ENCODE data around the gene KCNMB1.

KCNMB1 gene

DNA sequence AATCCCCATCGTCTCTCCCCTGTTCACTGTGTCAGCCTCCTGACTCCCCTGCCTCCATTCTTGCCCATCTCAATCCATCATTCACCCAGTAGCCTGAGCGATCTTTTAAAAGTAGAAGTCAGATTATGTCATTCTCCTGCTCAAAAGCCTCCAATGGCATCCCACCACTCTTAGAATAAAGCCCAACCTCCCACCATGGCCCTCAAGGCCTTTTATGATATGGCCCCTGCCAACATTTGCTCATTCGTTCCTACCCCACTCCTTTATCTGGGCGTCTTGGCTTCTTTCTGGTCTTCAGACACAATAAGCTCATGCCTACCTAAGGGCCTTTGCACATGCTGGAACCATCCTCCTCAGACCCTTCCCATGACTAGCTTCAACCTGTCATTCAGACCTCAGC, 35.5 kb upstream of the KCNMB1 start:
- no peaks in the 10 kb centered on the region for H3K9me3 ChIP-seq (ENCODE audit: severe bottlenecking)
- H3K4me3 ChIP-seq (ENCODE audit: severe bottlenecking) = no peak overlapping the region
- DNase-seq (ENCODE audit: low spot score) (no peak), ATAC-seq (ENCODE audit: low read depth) (no peak)
- H3K27me3 ChIP-seq (ENCODE audit: insufficient read depth, poor library complexity, severe bottlenecking) = peaks cover 8% of the 10 kb centered on the region
- no peak overlapping the region for H3K27ac ChIP-seq (ENCODE audit: poor library complexity, severe bottlenecking)
- TF ChIP-seq, protein P1, sequence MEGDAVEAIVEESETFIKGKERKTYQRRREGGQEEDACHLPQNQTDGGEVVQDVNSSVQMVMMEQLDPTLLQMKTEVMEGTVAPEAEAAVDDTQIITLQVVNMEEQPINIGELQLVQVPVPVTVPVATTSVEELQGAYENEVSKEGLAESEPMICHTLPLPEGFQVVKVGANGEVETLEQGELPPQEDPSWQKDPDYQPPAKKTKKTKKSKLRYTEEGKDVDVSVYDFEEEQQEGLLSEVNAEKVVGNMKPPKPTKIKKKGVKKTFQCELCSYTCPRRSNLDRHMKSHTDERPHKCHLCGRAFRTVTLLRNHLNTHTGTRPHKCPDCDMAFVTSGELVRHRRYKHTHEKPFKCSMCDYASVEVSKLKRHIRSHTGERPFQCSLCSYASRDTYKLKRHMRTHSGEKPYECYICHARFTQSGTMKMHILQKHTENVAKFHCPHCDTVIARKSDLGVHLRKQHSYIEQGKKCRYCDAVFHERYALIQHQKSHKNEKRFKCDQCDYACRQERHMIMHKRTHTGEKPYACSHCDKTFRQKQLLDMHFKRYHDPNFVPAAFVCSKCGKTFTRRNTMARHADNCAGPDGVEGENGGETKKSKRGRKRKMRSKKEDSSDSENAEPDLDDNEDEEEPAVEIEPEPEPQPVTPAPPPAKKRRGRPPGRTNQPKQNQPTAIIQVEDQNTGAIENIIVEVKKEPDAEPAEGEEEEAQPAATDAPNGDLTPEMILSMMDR (IDR thresholded peaks at IDR 0.05; ENCODE audit: poor library complexity, severe bottlenecking) = no peak
- no peaks in the 10 kb centered on the region for H3K4me1 ChIP-seq (ENCODE audit: insufficient read depth, poor library complexity, severe bottlenecking)
- no peaks in the 10 kb centered on the region for H3K36me3 ChIP-seq (ENCODE audit: low read depth)

DNA sequence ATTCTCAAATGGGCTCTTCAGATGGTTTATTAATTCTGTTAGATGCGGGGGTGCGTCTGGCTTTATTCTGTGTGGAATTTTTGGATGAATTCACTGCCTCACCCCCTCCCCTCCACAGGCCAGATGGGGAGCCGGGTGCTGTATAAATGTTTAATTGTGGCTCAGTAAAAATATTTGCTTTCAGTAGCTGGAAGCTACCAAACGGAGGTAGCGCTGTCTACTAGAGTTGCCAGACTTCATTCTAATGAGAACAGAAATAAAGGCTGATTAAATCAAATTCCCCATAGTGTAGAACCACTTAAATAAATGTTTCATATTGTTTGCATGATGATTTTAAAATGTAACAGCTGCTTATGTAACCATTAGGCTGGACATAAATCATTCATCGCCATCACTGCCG, 34.5 kb upstream of the KCNMB1 start:
- TF ChIP-seq, protein P1 (IDR thresholded peaks at IDR 0.05; ENCODE audit: poor library complexity, severe bottlenecking) = no peak
- H3K27ac ChIP-seq (ENCODE audit: poor library complexity, severe bottlenecking) = no peak overlapping the region
- H3K36me3 ChIP-seq (ENCODE audit: low read depth) = no peaks in the 10 kb centered on the region
- DNase-seq (ENCODE audit: low spot score) (no peak), ATAC-seq (ENCODE audit: low read depth) (no peak)
- no peak overlapping the region for H3K4me3 ChIP-seq (ENCODE audit: severe bottlenecking)
- no peaks in the 10 kb centered on the region for H3K4me1 ChIP-seq (ENCODE audit: insufficient read depth, poor library complexity, severe bottlenecking)
- H3K9me3 ChIP-seq (ENCODE audit: severe bottlenecking) = no peaks in the 10 kb centered on the region
- peaks cover 8% of the 10 kb centered on the region for H3K27me3 ChIP-seq (ENCODE audit: insufficient read depth, poor library complexity, severe bottlenecking)

DNA sequence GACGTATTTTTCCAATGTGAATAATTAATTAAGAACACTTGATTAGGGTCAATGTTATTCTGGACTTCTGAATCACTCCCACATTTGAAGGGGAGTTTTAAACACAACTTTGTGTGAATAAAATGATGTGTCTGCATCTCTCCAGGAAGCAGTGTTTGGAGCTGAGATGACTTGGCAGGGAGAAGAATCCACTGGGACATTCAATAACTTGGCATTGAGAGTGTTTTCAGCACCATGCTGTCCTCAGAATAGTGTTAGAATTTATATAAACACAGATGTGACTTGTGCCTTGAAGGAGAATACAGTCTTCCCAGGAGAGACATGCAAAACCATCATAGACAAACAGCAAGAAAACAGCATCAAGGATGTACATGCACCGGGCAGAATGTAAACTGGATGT, 32.7 kb upstream of the KCNMB1 start:
- Histone ChIP-seq H3K27ac (ENCODE audit: poor library complexity, severe bottlenecking) (no peak overlapping the region), H3K4me1 (ENCODE audit: insufficient read depth, poor library complexity, severe bottlenecking) (no peaks in the 10 kb centered on the region), H3K9me3 (ENCODE audit: severe bottlenecking) (no peaks in the 10 kb centered on the region), H3K4me3 (ENCODE audit: severe bottlenecking) (no peak overlapping the region), H3K36me3 (ENCODE audit: low read depth) (no peaks in the 10 kb centered on the region), H3K27me3 (ENCODE audit: insufficient read depth, poor library complexity, severe bottlenecking) (peaks cover 8% of the 10 kb centered on the region)
- no peak for DNase-seq (ENCODE audit: low spot score)
- TF ChIP-seq, protein P1 (IDR thresholded peaks at IDR 0.05; ENCODE audit: poor library complexity, severe bottlenecking) = no peak
- no peak for ATAC-seq (ENCODE audit: low read depth)

DNA sequence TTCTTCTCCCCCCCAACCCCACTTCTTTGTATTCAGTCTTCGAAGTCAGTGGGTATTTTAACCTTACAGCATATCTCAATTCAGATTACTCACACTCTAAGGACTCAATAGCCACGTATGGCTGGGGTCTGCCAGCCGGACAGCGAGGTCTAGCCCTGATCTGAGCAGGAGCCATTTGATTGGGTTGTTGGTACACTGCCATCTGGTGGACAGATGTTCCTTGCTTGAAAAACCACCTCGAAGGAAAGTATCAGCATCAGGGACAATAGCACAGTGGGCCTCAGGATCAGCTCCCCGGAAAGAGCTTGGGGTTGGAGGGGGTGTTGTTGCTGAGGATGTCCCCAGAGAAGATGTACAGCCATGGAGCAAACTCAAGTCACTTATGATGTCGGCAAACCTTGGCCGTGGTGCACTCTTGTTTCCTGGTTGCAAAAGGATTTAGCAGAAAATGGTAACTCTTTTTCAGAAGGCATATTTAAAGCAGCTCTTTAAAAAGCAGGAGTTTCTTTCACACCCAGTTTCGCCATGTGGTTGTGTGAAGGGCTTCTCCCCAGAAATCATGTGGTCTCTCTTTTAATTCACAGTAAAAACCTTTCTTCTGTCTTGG, 31.7 kb upstream of the KCNMB1 start:
- DNase-seq (ENCODE audit: low spot score) (no peak), ATAC-seq (ENCODE audit: low read depth) (peak; percentile 76)
- TF ChIP-seq, protein P1 (IDR thresholded peaks at IDR 0.05; ENCODE audit: poor library complexity, severe bottlenecking) = peak; percentile 92
- H3K27me3 ChIP-seq (ENCODE audit: insufficient read depth, poor library complexity, severe bottlenecking) = peaks cover 8% of the 10 kb centered on the region
- H3K9me3 ChIP-seq (ENCODE audit: severe bottlenecking) = no peaks in the 10 kb centered on the region
- H3K4me3 ChIP-seq (ENCODE audit: severe bottlenecking) = no peak overlapping the region
- no peaks in the 10 kb centered on the region for H3K36me3 ChIP-seq (ENCODE audit: low read depth)
- H3K4me1 ChIP-seq (ENCODE audit: insufficient read depth, poor library complexity, severe bottlenecking) = no peaks in the 10 kb centered on the region
- H3K27ac ChIP-seq (ENCODE audit: poor library complexity, severe bottlenecking) = no peak overlapping the region

DNA sequence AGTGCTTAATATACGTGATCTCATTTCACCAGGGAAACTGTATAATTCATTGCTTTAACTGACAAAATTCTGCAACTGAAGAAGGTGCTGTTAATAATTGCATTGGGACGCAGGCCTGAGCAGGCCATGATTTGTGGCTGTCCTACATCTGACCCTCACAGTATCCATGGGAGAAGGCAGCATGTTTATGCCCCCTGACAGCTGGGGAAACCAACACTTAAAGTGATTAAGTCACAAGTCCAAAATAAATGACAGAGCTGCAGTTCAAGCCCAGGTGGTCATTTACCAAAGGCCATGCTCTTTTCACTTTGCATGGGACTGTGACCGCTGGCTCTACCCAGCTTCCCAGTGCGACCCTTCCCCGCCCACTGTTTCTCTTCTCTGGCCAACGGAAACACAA, 30.5 kb upstream of the KCNMB1 start:
- Histone ChIP-seq H3K9me3 (ENCODE audit: severe bottlenecking) (no peaks in the 10 kb centered on the region), H3K4me3 (ENCODE audit: severe bottlenecking) (no peak overlapping the region), H3K36me3 (ENCODE audit: low read depth) (no peaks in the 10 kb centered on the region), H3K4me1 (ENCODE audit: insufficient read depth, poor library complexity, severe bottlenecking) (no peaks in the 10 kb centered on the region), H3K27ac (ENCODE audit: poor library complexity, severe bottlenecking) (no peak overlapping the region), H3K27me3 (ENCODE audit: insufficient read depth, poor library complexity, severe bottlenecking) (peaks cover 8% of the 10 kb centered on the region)
- no peak for DNase-seq (ENCODE audit: low spot score)
- TF ChIP-seq, protein P1 (IDR thresholded peaks at IDR 0.05; ENCODE audit: poor library complexity, severe bottlenecking) = no peak
- no peak for ATAC-seq (ENCODE audit: low read depth)

All from RWPE2 (cell line).